ENCODE results near the gene SEC61B.

DNA sequence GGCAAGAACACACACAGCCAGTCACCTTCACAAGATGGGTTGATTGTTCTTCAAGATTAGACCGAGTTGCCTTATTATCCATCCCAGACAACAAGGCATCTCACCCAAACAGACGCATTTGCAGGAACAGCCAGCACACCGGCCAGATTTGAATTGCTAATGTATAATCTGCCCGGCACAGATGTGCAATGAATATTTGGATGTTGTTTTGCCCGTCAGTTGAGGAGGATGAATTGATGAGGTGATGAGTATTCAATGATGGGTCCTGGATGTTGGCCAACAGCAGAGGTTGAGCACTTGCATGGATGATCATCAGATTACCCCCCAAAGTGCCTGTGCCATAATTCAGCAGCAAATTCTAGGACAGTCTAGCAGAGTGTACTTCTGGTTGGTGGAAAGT lies 20.5 kb upstream of the SEC61B start:
- TF ChIP-seq ZFP41 (tag by site-specific recombination; IDR thresholded peaks at IDR 0.05; ENCODE audit: borderline replicate concordance) = no peak
- TF ChIP-seq CTCF (tag by site-specific recombination; IDR thresholded peaks at IDR 0.05) = no peak
- no peak for TF ChIP-seq ZBTB1 (tag by site-specific recombination; IDR thresholded peaks at IDR 0.05)
- no peak for TF ChIP-seq YY1 (tag by site-specific recombination; IDR thresholded peaks at IDR 0.05)
- TF ChIP-seq ZBTB49 (tag by site-specific recombination; IDR thresholded peaks at IDR 0.05; ENCODE audit: low read depth) = no peak
- no peak for TF ChIP-seq ZBTB10 (tag by site-specific recombination; IDR thresholded peaks at IDR 0.05)
